22Rv1 (cell line): ENCODE measurements around the gene CAD.

Source experiments
- H3K27ac ChIP-seq: fragments of 450-650 bp; 2 replicates; pipeline ENCODE4 v1.5.1; 2017
- CTCF ChIP-seq: fragments of 450-650 bp; IDR thresholded peaks from 2 replicates; pipeline ENCODE4 v1.5.1; 2017; ENCODE audit warnings: mild to moderate bottlenecking
- ZFX ChIP-seq: fragments of 450-650 bp; IDR thresholded peaks from 2 replicates; pipeline ENCODE4 v1.6.1; 2017; ENCODE audit warnings: antibody characterized with exemption, borderline replicate concordance

Gene CAD

GRCh38 chr2:27211943-27212625 lies 5.1 kb upstream of the CAD start, which contains the start of the genes ATRAID and SLC5A6:
Gene ATRAID (plus strand): TSS chr2:27212041. CDS start chr2:27212369, 328 bp downstream.
Gene SLC5A6 (minus strand): TSS chr2:27212268. CDS start chr2:27207650, 4,618 bp downstream.
- TF ChIP-seq ZFX (no peak), CTCF (no peak)
- peak within 1 kb of the TSS; percentile 95 for H3K27ac ChIP-seq

- no peak for TF ChIP-seq ZFX
- no peak for TF ChIP-seq CTCF
- peak overlapping the region; percentile 95 for H3K27ac ChIP-seq
Measured at GRCh38 chr2:27212626-27213471, 4.3 kb upstream of the CAD start.

- TF ChIP-seq CTCF: no peak
- no peak for TF ChIP-seq ZFX
Measured at GRCh38 chr2:27214941-27215340, 2.2 kb upstream of the CAD start.

GRCh38 chr2:27216416-27217137 lies 592 bp upstream of the CAD start:
- H3K27ac ChIP-seq: peak overlapping the region; percentile 87
- TF ChIP-seq CTCF (no peak), ZFX (no peak)

More at GRCh38 chr2:27214941-27215340, 2.2 kb upstream of the CAD start:
- peak overlapping the region; percentile 87; the same call in 1 of the 2 replicates for H3K27ac ChIP-seq

GRCh38 chr2:27218614-27219013 lies 1.4 kb downstream of the CAD start:
- peak overlapping the region; percentile 87 for H3K27ac ChIP-seq
- TF ChIP-seq ZFX: no peak
- no peak for TF ChIP-seq CTCF

GRCh38 chr2:27219091-27219490 lies 1.9 kb downstream of the CAD start:
- H3K27ac ChIP-seq: peak overlapping the region; percentile 87
- no peak for TF ChIP-seq CTCF
- no peak for TF ChIP-seq ZFX
